Thyroid gland (tissue), 4 donors: ENCODE results near the gene GRAMD4.

ENCODE experiments used
- CTCF ChIP-seq, 6 experiments: fragments of 200-600 bp in 3 of 6; fragments of 450-650 bp in 3 of 6; sonication (generic) in 3 of 6; IDR thresholded peaks; one replicate each; pipeline ENCODE4 v1.5.1; 2016 to 2019; ENCODE audit warnings: antibody characterized with exemption in 6 of 6, mild to moderate bottlenecking in 2 of 6, inconsistent platforms in 1 of 6, moderate library complexity in 1 of 6
- POLR2A ChIP-seq, 2 donors: fragments of 450-650 bp; IDR thresholded peaks; one replicate each; pipeline ENCODE4 v1.6.1; 2017; ENCODE audit warnings: antibody characterized with exemption in 2 of 2, mild to moderate bottlenecking in 2 of 2, moderate library complexity in 1 of 2

GRCh38 chr22:46646531-46647215 lies 26.5 kb downstream of the GRAMD4 start:
- TF ChIP-seq CTCF (IDR thresholded peaks at IDR 0.05) (no peak), POLR2A (IDR thresholded peaks at IDR 0.05) (no peak)
